ENCODE data around the gene PIGA. TPM values are rescaled to one million over a fixed set of nuclear protein-coding genes. Genes with fewer than 3 reads are reported as not detected.

The PIGA gene
- total RNA-seq, 4 donors from 2014 or later, result 9.5 to 28.6 (median 14.1) TPM

DNA sequence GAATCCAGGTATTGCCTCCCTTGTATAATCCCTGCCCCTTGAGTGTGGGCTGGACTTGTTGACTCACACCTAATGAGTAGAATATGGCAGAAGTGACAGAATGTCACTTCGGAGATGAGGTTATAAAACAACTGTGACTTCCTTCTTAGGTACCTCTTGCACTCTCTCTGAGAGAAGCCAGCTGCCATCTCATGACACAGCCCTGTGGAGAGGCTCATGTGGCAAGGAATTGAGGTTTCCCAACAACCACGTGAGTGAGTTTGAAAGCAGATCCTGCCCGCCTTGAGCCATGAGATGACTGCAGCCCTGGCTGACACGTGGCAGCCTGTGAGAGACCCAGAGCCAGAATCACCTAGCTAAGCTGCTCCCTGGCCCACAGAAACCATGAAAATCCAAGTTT, 33.4 kb downstream of the PIGA start:
- no peak overlapping the region for H3K4me3 ChIP-seq (ENCODE audit: low read depth, poor library complexity, severe bottlenecking)
- 28 to 48% methylated on average over 4 of the region's 4 CpGs for WGBS, 2 donors
- DNase-seq (ENCODE audit: low spot score in 2 of 2), result peak; percentile 61 to 90
- intact Hi-C loops (cut with DNase I; ENCODE audit: low total_unique reads), result no loop called here
- no peak for TF ChIP-seq CTCF (IDR thresholded peaks at IDR 0.05)
- TF ChIP-seq POLR2A (IDR thresholded peaks at IDR 0.05), result no peak

- no peak overlapping the region for H3K4me3 ChIP-seq (ENCODE audit: low read depth, poor library complexity, severe bottlenecking)
- intact Hi-C loops (cut with DNase I; ENCODE audit: low total_unique reads), result no loop called here
- 58 to 68% methylated on average over 4 of the region's 4 CpGs for WGBS, 2 donors
- DNase-seq (ENCODE audit: low spot score in 2 of 2), result no peak
- TF ChIP-seq CTCF (IDR thresholded peaks at IDR 0.05) (no peak), POLR2A (IDR thresholded peaks at IDR 0.05) (no peak)
Measured at GRCh38 chrX:15299941-15300851, 35.1 kb downstream of the PIGA start.

DNA sequence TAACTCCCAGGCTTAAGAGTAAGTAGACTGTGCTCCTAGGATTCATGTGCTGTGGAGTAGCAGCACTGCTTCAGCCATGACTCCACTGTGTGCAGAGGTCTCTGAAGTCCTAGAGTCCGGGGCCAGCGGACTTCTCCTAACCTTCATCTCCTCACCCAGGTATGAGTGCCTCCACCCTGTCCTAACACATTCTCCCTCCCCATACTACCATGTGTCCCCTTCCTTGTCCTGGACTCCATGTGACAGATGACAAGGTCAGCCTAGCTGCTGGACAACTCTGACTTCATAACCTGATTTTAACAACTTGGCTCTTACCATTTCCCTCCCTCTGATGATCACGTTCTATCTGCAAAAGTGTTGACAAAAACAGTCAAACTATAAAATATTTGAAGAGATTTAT, 36.5 kb downstream of the PIGA start:
- no peak for DNase-seq (ENCODE audit: low spot score in 2 of 2)
- intact Hi-C loops (cut with DNase I; ENCODE audit: low total_unique reads), result no loop called here
- TF ChIP-seq POLR2A (IDR thresholded peaks at IDR 0.05) (no peak), CTCF (IDR thresholded peaks at IDR 0.05) (no peak)
- no peak overlapping the region for H3K4me3 ChIP-seq (ENCODE audit: low read depth, poor library complexity, severe bottlenecking)
- WGBS, 2 donors, result 83 to 91% methylated on average over 3 of the region's 3 CpGs

GRCh38 chrX:15298201-15298600, 37.1 kb downstream of the PIGA start:
- 57 to 64% methylated on average over 2 of the region's 2 CpGs for WGBS, 2 donors
- TF ChIP-seq CTCF (IDR thresholded peaks at IDR 0.05), result no peak
- no peak for TF ChIP-seq POLR2A (IDR thresholded peaks at IDR 0.05)
- intact Hi-C loops (cut with DNase I; ENCODE audit: low total_unique reads), result no loop called here
- DNase-seq (ENCODE audit: low spot score in 2 of 2), result no peak
- no peak overlapping the region for H3K4me3 ChIP-seq (ENCODE audit: low read depth, poor library complexity, severe bottlenecking)

GRCh38 chrX:15293451-15293850, 41.9 kb downstream of the PIGA start:
- 89 to 96% methylated on average over 2 of the region's 2 CpGs for WGBS, 2 donors
- H3K4me3 ChIP-seq (ENCODE audit: low read depth, poor library complexity, severe bottlenecking), result no peak overlapping the region
- DNase-seq (ENCODE audit: low spot score in 2 of 2), result no peak
- TF ChIP-seq POLR2A (IDR thresholded peaks at IDR 0.05) (no peak), CTCF (IDR thresholded peaks at IDR 0.05) (no peak)
- intact Hi-C loops (cut with DNase I; ENCODE audit: low total_unique reads), result no loop called here

Measured in lower leg skin (tissue), 4 donors.